IPS-20b (cell line): ENCODE results near the gene EDN2.

ENCODE experiments used
- H3K27ac ChIP-seq: one replicate; pipeline ENCODE4 v1.5.1; 2013; ENCODE audit warnings: low read length
- H3K27me3 ChIP-seq: 2 replicates; pipeline ENCODE4 v1.6.1; 2013; ENCODE audit warnings: mild to moderate bottlenecking, low read length, inconsistent platforms; ENCODE audit not compliant: insufficient read depth
- H3K36me3 ChIP-seq: 2 replicates; pipeline ENCODE4 v1.6.1; 2013; ENCODE audit warnings: low read depth, mild to moderate bottlenecking, inconsistent platforms, low read length, moderate library complexity; ENCODE audit not compliant: insufficient read depth
- H3K4me1 ChIP-seq: 2 replicates; pipeline ENCODE4 v1.6.1; 2013; ENCODE audit warnings: mild to moderate bottlenecking, control low read depth, inconsistent platforms, low read length, moderate library complexity; ENCODE audit not compliant: insufficient read depth
- H3K4me3 ChIP-seq: 2 replicates; pipeline ENCODE4 v1.5.1; 2013; ENCODE audit warnings: mild to moderate bottlenecking, low read length, inconsistent platforms
- H3K9ac ChIP-seq: 2 replicates; pipeline ENCODE4 v1.6.1; 2013; ENCODE audit warnings: low read depth, mild to moderate bottlenecking, inconsistent platforms, low read length, moderate library complexity
- H3K9me3 ChIP-seq: 2 replicates; pipeline ENCODE4 v1.6.1; 2013; ENCODE audit warnings: mild to moderate bottlenecking, low read depth, low read length, inconsistent platforms; ENCODE audit not compliant: insufficient read depth

Gene EDN2

GRCh38 chr1:41525891-41526587, 41.6 kb upstream of the EDN2 start:
- Histone ChIP-seq H3K4me3 (no peak overlapping the region), H3K9me3 (peaks cover 7% of the 10 kb centered on the region; the same call in 1 of the 2 replicates), H3K9ac (no peak overlapping the region), H3K27me3 (no peaks in the 10 kb centered on the region), H3K27ac (no peak overlapping the region), H3K4me1 (no peaks in the 10 kb centered on the region), H3K36me3 (no peaks in the 10 kb centered on the region)

GRCh38 chr1:41524676-41525675, 40.5 kb upstream of the EDN2 start:
- no peaks in the 10 kb centered on the region for H3K36me3 ChIP-seq

DNA sequence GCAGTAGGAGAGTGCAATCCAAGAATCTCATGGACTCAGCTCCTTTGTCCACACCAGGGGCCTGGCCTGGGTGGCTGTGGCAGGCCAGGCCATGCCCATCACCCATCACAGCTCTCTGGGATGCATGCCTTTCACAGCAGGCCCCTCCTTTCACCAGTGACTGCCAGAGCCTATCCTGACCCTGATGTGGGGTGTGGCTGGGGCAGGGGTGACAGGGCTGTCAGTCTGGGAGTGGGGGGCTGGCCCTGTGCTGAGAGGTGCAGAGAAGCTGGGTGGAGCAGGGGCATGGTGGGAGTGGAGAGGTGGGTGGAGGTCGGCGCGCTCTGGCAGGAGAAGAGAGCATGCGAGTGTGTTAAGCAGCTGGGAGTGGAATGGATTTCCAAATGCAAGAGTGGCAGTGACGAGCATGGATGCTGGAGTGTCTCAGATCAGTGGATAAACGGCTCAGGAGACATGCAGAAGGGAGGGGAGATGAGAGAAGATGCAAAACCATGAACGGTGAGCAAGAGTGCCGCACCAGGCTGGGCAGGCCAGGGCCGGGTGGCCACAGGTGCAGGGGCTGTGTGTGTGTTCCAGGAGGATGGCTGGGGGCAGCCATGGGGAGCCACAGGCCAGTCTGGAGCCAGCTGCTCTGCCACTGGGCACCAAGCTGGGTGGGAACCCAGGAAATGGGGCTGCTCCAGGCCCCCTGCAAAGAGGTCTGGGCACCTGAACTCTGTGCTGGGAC, 39.6 kb upstream of the EDN2 start:
- Histone ChIP-seq H3K9ac (no peak overlapping the region), H3K9me3 (no peaks in the 10 kb centered on the region; the same call in 1 of the 2 replicates), H3K27me3 (no peaks in the 10 kb centered on the region), H3K27ac (no peak overlapping the region), H3K4me3 (no peak overlapping the region), H3K36me3 (no peaks in the 10 kb centered on the region), H3K4me1 (no peaks in the 10 kb centered on the region)

More at GRCh38 chr1:41524676-41525675, 40.5 kb upstream of the EDN2 start:
- no peak overlapping the region for H3K4me3 ChIP-seq
- H3K9me3 ChIP-seq = peaks cover 1% of the 10 kb centered on the region; the same call in 1 of the 2 replicates
- no peak overlapping the region for H3K9ac ChIP-seq
- H3K4me1 ChIP-seq = no peaks in the 10 kb centered on the region
- H3K27me3 ChIP-seq = no peaks in the 10 kb centered on the region
- H3K27ac ChIP-seq = no peak overlapping the region

- Histone ChIP-seq H3K27me3 (no peaks in the 10 kb centered on the region), H3K27ac (no peak overlapping the region), H3K9ac (no peak overlapping the region), H3K9me3 (no peaks in the 10 kb centered on the region; the same call in 1 of the 2 replicates), H3K4me1 (no peaks in the 10 kb centered on the region), H3K4me3 (no peak overlapping the region), H3K36me3 (no peaks in the 10 kb centered on the region)
Observed at GRCh38 chr1:41523071-41523470, 38.6 kb upstream of the EDN2 start.

DNA sequence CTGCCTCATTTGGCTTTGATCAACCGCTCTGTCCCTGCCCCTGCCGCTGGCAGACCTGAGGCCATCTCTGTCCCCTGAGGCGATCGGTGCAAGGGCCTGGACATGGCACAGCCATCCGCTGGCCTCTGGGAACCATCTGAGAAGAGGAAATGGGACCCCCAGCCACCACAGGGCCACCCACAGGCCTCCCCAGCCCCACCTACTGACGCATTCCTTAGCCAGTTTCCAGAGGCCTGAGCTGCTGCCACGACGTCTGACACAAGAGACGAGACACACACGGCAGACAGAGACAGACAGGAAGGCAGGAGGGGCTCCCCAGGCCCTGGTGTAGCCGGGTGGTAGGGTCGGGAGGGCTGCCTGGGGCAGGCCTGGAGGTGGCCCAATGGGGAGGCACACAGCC, 37.3 kb upstream of the EDN2 start:
- no peaks in the 10 kb centered on the region for H3K4me1 ChIP-seq
- H3K27me3 ChIP-seq = peaks cover 9% of the 10 kb centered on the region
- H3K27ac ChIP-seq = no peak overlapping the region
- no peak overlapping the region for H3K9ac ChIP-seq
- no peaks in the 10 kb centered on the region for H3K36me3 ChIP-seq
- H3K9me3 ChIP-seq = no peaks in the 10 kb centered on the region
- H3K4me3 ChIP-seq = no peak overlapping the region

DNA sequence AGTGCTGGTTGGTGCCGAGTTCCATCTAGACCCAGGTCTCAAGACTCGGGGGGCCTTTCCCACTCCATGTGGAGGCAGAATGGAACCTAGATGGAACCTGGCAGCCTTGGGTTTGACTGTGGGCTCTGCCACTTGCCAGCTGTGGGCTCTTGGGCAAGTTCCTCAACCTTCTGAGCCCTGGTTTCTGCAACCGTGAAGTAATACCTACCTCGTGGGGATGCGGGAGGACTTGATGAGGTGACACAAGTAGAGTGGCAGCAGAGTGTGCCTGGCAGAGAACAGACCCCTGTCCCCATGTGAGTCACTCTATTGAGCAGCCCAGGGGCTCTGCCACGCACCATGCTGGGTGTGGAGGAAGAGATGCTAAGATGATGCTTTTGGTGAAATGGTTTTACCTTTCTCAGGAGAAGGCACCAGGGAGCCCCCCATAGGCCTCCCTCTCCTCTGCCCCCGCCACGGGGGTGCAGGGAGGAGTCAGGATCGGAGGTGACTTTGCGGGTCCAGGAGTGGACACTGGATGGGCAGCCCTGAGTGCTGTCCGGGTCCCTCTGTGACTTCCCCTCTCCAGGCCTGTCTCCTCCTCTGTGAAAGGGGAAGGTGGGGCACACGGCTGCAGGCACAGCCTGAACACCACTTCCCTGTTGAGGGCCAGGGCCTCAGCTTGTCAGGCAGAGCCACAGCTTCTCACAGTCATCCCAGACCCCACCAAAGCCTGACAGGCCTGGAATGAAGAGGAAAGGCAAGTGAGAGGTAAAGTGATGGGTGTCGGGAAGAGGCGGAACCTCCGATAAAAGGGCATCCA, 36.7 kb upstream of the EDN2 start:
- H3K36me3 ChIP-seq = no peaks in the 10 kb centered on the region
- H3K27ac ChIP-seq = no peak overlapping the region
- no peak overlapping the region for H3K9ac ChIP-seq

GRCh38 chr1:41519667-41520066, 35.2 kb upstream of the EDN2 start:
- H3K9ac ChIP-seq = no peak overlapping the region
- H3K27ac ChIP-seq = no peak overlapping the region
- H3K4me1 ChIP-seq = peaks cover 6% of the 10 kb centered on the region
- no peaks in the 10 kb centered on the region for H3K36me3 ChIP-seq
- H3K9me3 ChIP-seq = no peaks in the 10 kb centered on the region
- no peak overlapping the region for H3K4me3 ChIP-seq
- H3K27me3 ChIP-seq = peaks cover 15% of the 10 kb centered on the region

More for the DNA sequence above, 36.7 kb upstream of the EDN2 start:
- no peak overlapping the region for H3K4me3 ChIP-seq
- no peaks in the 10 kb centered on the region for H3K4me1 ChIP-seq
- H3K27me3 ChIP-seq = peaks cover 15% of the 10 kb centered on the region
- H3K9me3 ChIP-seq = no peaks in the 10 kb centered on the region

GRCh38 chr1:41518471-41518870, 34.0 kb upstream of the EDN2 start:
- Histone ChIP-seq H3K36me3 (no peaks in the 10 kb centered on the region), H3K4me1 (peaks cover 6% of the 10 kb centered on the region), H3K9me3 (no peaks in the 10 kb centered on the region), H3K27ac (no peak overlapping the region), H3K4me3 (no peak overlapping the region), H3K27me3 (peaks cover 15% of the 10 kb centered on the region), H3K9ac (no peak overlapping the region)

DNA sequence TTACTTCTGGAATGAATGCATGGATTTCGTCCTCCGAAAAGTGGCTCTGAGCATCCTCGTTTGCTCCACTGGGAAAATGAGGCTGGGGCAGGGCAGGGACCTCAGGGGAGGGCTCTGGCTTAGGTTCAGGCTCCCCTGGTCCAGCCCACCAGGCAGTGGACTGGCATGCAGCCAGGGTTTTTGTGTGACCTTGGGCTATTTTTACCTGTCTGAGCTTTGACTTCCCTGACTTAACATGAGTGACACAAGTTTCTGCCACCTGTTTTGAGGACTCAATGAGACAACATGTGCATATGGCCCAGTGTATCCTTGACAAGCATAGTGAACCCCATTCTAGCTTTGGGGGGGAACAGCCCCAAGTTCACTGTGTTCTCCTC, 32.6 kb upstream of the EDN2 start:
- Histone ChIP-seq H3K27me3 (peaks cover 15% of the 10 kb centered on the region), H3K4me3 (no peak overlapping the region), H3K9me3 (no peaks in the 10 kb centered on the region), H3K9ac (no peak overlapping the region), H3K27ac (no peak overlapping the region), H3K4me1 (peaks cover 6% of the 10 kb centered on the region), H3K36me3 (no peaks in the 10 kb centered on the region)

- peaks cover 6% of the 10 kb centered on the region for H3K4me1 ChIP-seq
- peak overlapping the region; percentile 71 for H3K4me3 ChIP-seq
- no peaks in the 10 kb centered on the region for H3K9me3 ChIP-seq
- H3K9ac ChIP-seq = peak overlapping the region; percentile 53; the same call in 1 of the 2 replicates
- H3K27ac ChIP-seq = no peak overlapping the region
- peaks cover 15% of the 10 kb centered on the region for H3K27me3 ChIP-seq
- H3K36me3 ChIP-seq = no peaks in the 10 kb centered on the region
Observed at GRCh38 chr1:41516168-41517061, 31.9 kb upstream of the EDN2 start.
